ENCODE data around the gene POLR2H. TPM values are rescaled to one million over a fixed set of nuclear protein-coding genes. Genes with fewer than 3 reads are reported as not detected.

The POLR2H gene
- total and polyA plus RNA-seq, 10 of the 15 experiments (the other 5 are each of a cell fraction or from before 2014, with no cell fraction given) = 74.2 to 357 (median 143) TPM

DNA sequence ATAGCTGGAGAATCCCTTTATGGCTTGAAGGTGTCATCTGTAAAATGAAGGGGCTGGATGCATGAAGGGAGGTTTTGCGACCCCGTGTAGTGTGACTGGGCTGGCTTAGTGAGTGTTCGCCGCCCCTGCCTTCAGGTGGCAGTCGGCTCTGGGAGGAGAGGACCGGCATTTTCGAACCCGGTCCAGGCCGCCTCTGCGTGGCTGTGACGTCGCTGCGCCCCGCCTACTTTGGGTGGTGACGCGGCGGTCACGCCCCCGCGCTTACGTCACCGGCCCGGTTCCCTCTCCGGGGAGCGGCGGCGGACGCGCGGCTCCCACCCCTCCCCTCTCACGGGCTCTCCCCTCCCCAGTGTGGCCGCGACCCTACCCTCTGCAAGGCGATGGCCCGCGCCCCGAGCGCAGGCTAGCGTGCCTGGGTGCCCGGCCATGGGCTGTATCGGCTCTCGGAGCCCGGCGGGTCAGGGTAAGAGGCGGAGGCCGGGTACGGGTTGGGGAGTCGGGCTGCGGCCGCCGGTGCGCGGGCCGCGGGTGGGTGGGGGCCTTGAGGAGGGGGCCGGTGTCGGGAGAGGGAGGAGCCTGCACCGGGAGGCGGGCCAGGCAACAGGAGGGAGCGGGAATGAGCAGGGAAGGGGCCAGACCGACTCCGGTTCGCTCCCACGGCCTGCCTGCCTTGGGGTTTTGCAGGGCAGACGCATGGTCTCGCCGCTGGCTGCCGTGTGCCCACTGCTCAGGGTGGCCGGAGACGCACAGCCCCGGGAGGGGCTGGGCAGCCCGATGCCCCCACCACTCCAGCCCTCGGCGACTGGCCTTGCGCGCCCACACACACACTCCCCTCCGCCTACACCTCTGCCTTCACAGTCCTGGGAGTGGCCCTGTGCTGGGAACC is 25.6 kb upstream of the POLR2H start (continued):
- TF ChIP-seq POLR2A (IDR thresholded peaks at IDR 0.05; ENCODE audit: low read depth, low read length) = peak; percentile 92
- no peak for TF ChIP-seq SUPT20H (IDR thresholded peaks at IDR 0.05; ENCODE audit: borderline replicate concordance, control insufficient read depth, low read depth, low read length)
- TF ChIP-seq FOXK2 (IDR thresholded peaks at IDR 0.05) = no peak
- peak; percentile 25; the same call in 1 of the 2 replicates for TF ChIP-seq RUNX3 (IDR thresholded peaks at IDR 0.05; ENCODE audit: low read length)
- peak; percentile 11 for TF ChIP-seq TARDBP (IDR thresholded peaks at IDR 0.05; ENCODE audit: borderline replicate concordance)
- 0 out of 2 replicates have a peak, but pooled peaks have one; percentile 9 for TF ChIP-seq RFX5 (IDR thresholded peaks at IDR 0.05; ENCODE audit: low read depth, low read length)
- TF ChIP-seq ELK1 (IDR thresholded peaks at IDR 0.05; ENCODE audit: low read depth, low read length) = 0 out of 2 replicates have a peak, but pooled peaks have one; percentile 7

DNA sequence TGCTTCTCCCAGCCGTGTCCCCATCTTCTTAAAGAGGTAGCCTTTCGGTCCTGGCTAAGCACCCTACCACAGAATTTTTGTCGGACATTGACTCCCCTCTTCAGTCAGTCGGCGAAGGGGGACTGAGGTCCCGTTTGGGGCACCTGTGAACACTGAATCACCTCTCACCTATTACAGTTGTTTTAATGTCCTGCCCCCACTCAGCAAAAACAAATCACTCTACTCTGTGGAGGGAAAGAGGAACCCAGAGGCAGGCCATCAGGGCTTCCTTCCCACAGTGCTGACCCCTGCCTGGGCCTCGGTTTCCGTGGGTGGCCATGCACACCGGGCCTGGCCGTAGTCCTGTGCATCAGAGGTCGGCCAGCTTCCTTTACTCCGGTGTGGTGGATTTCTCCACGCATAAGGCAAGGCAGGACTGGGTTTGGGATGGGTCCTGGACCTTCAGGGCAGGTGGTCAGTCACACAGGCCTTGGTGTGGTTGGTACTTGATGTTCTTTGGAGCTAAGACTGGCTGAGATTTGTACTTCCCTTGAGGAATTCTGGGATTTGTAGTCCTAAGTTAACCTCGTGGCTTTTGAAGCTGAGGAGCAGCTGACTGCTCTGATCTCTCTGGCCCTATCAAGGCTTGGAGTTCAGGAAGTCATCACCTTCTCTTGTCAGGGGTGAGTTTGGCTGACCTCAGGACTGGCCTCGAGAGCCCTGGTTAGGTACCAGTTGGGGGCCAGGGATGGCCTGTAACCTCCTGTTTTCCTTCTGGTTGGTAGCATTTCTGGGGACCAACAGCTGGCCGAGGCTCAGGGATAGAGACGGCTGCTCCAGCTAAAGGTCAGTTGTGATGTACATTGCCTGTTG is 24.7 kb upstream of the POLR2H start:
- ChIA-PET POLR2A (interaction anchor here (0.8 kb wide), 1 partner anchor 37 kb away, joined by 3 read pairs; no protein-coding TSS in a partner anchor), SMC1A (ENCODE audit: uncharacterized antibody, unreplicated experiment) (no interaction called here), RAD21 (ENCODE audit: unreplicated experiment) (no interaction called here), CTCF (interaction anchor here (1.2 kb wide), 1 partner anchor 18 kb away, joined by 6 read pairs; no protein-coding TSS in a partner anchor)
- WGBS (ENCODE audit: insufficient coverage, insufficient replicate concordance, low lambda C conversion rate, missing lambda C conversion rate) = 51% methylated on average over 17 of the region's 17 CpGs
- BruUV-seq (replicated peaks) = no TSS peak
- Histone ChIP-seq H3K27me3 (replicated peaks in 1 of 2; ENCODE audit: control insufficient read depth in 2 of 2, insufficient read depth in 2 of 2, low read length in 1 of 2) (no peaks in the 10 kb centered on the region), H3K4me2 (ENCODE audit: control insufficient read depth, insufficient read depth) (peak overlapping the region; percentile 94), H3K27ac (ENCODE audit: control insufficient read depth, insufficient read depth) (no peak overlapping the region; the same call in 1 of the 2 replicates), H3K9ac (ENCODE audit: control insufficient read depth, insufficient read depth, low read length) (peak overlapping the region; percentile 45; the same call in 1 of the 2 replicates), H2AFZ (ENCODE audit: control insufficient read depth, low read depth, low read length) (peak overlapping the region; percentile 19), H3K36me3 (ENCODE audit: control insufficient read depth in 2 of 2, insufficient read depth in 2 of 2, low read length in 1 of 2) (peaks cover 15 to 20% of the 10 kb centered on the region in 2 experiments), H3K9me3 (replicated peaks; ENCODE audit: control insufficient read depth, insufficient read depth, low read length) (no peaks in the 10 kb centered on the region), H4K20me1 (ENCODE audit: control insufficient read depth, insufficient read depth) (peaks cover 2% of the 10 kb centered on the region), H3K4me3 (peak overlapping the region; percentile 80), H3K4me1 (ENCODE audit: control insufficient read depth, insufficient read depth, low read length) (peaks cover 11% of the 10 kb centered on the region), H3K79me2 (ENCODE audit: control insufficient read depth, insufficient read depth, low read length) (no peaks in the 10 kb centered on the region)
- in situ Hi-C loops (cut with MboI) = no loop called here
- intact Hi-C loops (cut with micrococcal nuclease; ENCODE audit: unreplicated experiment) = no loop called here
- no peak for DNase-seq (ENCODE audit: low read depth, low spot score)
- no peak; the same call in none of the 3 replicates for ATAC-seq
- TF ChIP-seq ZNF24 (IDR thresholded peaks at IDR 0.05) = no peak
- TF ChIP-seq REST (IDR thresholded peaks at IDR 0.05; ENCODE audit: low read depth, low read length) = no peak
- peak; percentile 50 for TF ChIP-seq SIX5 (IDR thresholded peaks at IDR 0.05; ENCODE audit: low read depth, low read length, severe bottlenecking)
- peak; percentile 29; the same call in 1 of the 2 replicates for TF ChIP-seq SPI1 (IDR thresholded peaks at IDR 0.05; ENCODE audit: borderline replicate concordance, insufficient read depth, low read depth, low read length)
- no peak for FAIRE-seq

Measured in GM12878 (cell line).